Thoracic aorta (tissue), 2 donors: ENCODE data around the gene ABRACL. TPM values are rescaled to one million over a fixed set of nuclear protein-coding genes. Genes with fewer than 3 reads are reported as not detected.
"Not testable (repeated sequence)": the region's sequence is repeated elsewhere in the genome, so short reads cannot be mapped to it uniquely, and the experiment has no call there.

Experiments
- ATAC-seq: fragments of 150-250 bp; one replicate; pipeline ENCODE4 v1.8.0; 2017; ENCODE audit warnings: low read depth; ENCODE audit not compliant: insufficient number of reproducible peaks, low FRiP score
- DNase-seq: peaks from one replicate; pipeline ENCODE4 v3.0.0-alpha.2; 2020; ENCODE audit warnings: low spot score
- H3K27ac ChIP-seq, 2 donors: fragments of 200-600 bp; sonication (generic); 1 replicate in 1 of 2; 2 replicates in 1 of 2; pipeline ENCODE4 v1.5.1; 2016; ENCODE audit warnings: mild to moderate bottlenecking in 2 of 2, moderate library complexity in 2 of 2
- H3K27me3 ChIP-seq: fragments of 200-600 bp; sonication (generic); replicated peaks from 2 replicates; pipeline ENCODE4 v1.6.0; 2016; ENCODE audit warnings: mild to moderate bottlenecking; ENCODE audit not compliant: insufficient read depth
- H3K36me3 ChIP-seq: fragments of 200-600 bp; sonication (generic); one replicate; pipeline ENCODE4 v1.5.1; 2016
- H3K4me1 ChIP-seq, 2 donors: fragments of 200-600 bp; sonication (generic); 1 replicate in 1 of 2; 2 replicates in 1 of 2; pipeline versions ENCODE4 v1.5.1 to v1.6.0; 2016; ENCODE audit warnings: low read depth in 2 of 2, mild to moderate bottlenecking in 1 of 2; ENCODE audit not compliant: control insufficient read depth in 1 of 2
- H3K4me3 ChIP-seq: fragments of 200-600 bp; sonication (generic); 2 replicates; pipeline ENCODE4 v1.5.1; 2016; ENCODE audit warnings: mild to moderate bottlenecking
- H3K9me3 ChIP-seq: fragments of 200-600 bp; sonication (generic); 2 replicates; pipeline ENCODE4 v1.5.1; 2016
- total RNA-seq, 2 donors: library from RNA; depleted of rRNA; stranded (reverse); fragments of >200 nt; gene quantifications; one replicate each; pipeline versions ENCODE4 v1.1.0 to v1.2.3, GENCODE V29; 2016
- TF ChIP-seq, protein P1 (sequence below): fragments of 200-600 bp; sonication (generic); IDR thresholded peaks from one replicate; pipeline ENCODE4 v1.5.1; 2019; ENCODE audit warnings: antibody characterized with exemption

Gene ABRACL
- total RNA-seq, 2 donors from 2014 or later: 21.8 to 37.5 TPM

DNA sequence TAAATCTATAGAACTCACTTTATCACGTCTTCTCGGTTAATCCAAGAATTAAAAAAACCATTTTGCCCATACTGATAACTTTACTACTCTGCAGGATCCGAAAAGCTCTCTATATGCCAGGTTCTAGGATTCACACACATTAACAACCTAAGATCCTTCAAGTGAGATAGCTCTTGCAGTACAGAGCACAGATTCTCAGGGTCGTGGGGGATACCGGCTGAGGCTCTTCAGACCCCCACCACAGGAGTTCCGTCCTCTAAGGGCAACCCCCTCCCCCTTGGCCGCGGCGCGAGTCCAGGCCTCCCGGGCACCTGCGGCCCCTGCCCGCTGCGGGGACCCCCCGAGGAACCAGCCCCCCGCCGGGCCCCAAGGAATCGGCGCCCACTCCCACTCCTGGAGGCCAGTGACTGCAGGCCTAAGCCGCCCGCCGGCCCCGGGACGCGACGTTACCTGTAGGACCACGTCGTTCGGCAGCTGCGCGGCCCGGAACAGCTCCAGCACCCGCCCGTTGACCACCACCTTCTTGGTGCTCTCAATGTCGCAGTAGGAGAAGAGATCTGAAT lies 41.4 kb upstream of the ABRACL start:
- H3K27ac ChIP-seq: peak overlapping the region in 1 of 2 donors; percentile 85
- TF ChIP-seq, protein P1, sequence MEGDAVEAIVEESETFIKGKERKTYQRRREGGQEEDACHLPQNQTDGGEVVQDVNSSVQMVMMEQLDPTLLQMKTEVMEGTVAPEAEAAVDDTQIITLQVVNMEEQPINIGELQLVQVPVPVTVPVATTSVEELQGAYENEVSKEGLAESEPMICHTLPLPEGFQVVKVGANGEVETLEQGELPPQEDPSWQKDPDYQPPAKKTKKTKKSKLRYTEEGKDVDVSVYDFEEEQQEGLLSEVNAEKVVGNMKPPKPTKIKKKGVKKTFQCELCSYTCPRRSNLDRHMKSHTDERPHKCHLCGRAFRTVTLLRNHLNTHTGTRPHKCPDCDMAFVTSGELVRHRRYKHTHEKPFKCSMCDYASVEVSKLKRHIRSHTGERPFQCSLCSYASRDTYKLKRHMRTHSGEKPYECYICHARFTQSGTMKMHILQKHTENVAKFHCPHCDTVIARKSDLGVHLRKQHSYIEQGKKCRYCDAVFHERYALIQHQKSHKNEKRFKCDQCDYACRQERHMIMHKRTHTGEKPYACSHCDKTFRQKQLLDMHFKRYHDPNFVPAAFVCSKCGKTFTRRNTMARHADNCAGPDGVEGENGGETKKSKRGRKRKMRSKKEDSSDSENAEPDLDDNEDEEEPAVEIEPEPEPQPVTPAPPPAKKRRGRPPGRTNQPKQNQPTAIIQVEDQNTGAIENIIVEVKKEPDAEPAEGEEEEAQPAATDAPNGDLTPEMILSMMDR: no peak
- H3K27me3 ChIP-seq: no peaks in the 10 kb centered on the region
- peaks cover 17 to 31% of the 10 kb centered on the region in 2 donors for H3K4me1 ChIP-seq
- no peak for ATAC-seq
- no peaks in the 10 kb centered on the region for H3K9me3 ChIP-seq
- peak overlapping the region; percentile 89 for H3K4me3 ChIP-seq
- DNase-seq: no peak
- H3K36me3 ChIP-seq: no peaks in the 10 kb centered on the region

DNA sequence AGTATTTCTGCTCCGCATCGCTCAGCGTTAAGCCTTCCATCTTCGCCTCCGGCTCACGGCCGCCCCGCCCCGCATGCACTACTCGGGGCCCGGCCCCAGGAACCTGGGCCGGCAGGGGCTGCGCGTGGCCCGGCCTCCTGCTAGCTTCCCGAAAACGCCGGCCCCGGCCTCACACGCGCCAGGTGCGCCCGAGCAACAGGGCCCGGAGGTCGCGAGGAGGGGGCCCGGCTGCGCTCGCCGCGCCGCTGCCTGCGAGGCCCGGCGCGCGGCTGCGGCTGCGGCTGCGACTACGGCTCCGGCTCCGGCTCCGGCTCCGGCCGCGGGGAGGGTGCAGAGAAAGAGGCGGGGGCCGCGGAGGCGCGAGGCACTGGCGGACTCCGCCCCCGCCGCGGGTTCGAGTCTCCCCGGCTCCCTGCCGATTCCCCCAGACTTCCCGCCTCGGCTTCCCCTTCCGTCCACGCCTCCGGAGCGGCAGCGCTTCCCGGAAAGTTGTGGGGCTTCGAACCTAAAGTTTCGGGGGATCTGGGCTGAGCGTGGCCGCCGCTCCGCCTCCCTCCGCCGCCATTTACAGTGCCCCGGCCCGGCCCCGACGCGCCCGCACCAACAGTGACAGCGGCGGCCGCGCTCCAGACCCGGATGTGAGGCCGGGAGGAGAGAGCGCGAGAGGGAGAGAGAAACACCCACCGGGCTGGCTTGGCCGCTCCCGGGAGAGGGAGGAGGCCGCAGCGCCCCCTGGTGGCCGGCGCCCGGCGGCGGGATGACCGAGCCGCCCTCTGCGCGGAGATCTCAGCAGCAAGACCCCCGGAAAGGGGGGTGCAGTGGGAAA lies 40.7 kb upstream of the ABRACL start, which contains the start of gene REPS1:
Gene REPS1, minus strand, starts transcription at position 611 of the 826 bp plus-strand sequence. Its CDS starts 571 bp downstream, at position 40.
- ATAC-seq: peak; percentile 85
- peak within 1 kb of the TSS; percentile 89 for H3K4me3 ChIP-seq
- no peaks in the 10 kb centered on the region for H3K36me3 ChIP-seq
- TF ChIP-seq, protein P1: peak; percentile 99
- H3K27ac ChIP-seq: peak within 1 kb of the TSS; percentile 71 to 85
- no peaks in the 10 kb centered on the region for H3K9me3 ChIP-seq
- H3K4me1 ChIP-seq: peaks cover 14 to 27% of the 10 kb centered on the region in 2 donors
- H3K27me3 ChIP-seq: no peaks in the 10 kb centered on the region
- DNase-seq: peak; percentile 63

DNA sequence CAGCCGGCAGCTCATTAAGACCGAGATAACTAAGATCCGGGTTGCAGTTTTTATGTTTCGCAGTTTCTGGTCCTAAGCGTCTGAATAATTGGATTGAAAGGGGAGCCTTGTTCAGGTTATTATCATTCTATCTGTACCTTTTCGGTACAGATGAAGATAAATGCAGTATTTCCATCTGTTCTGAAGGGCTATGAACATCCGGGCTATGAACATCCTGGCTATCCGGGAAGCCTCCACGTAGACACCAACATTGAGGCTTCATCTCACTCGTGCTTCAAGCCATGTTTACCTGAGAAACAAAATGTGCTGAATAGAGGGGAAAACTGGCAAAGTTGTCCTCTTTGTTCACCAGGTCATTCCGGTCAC lies 40.1 kb upstream of the ABRACL start:
- Histone ChIP-seq H3K4me3 (peak overlapping the region; percentile 89), H3K9me3 (no peaks in the 10 kb centered on the region), H3K4me1 (peaks cover 9 to 22% of the 10 kb centered on the region in 2 donors), H3K27me3 (no peaks in the 10 kb centered on the region), H3K27ac (peak overlapping the region; percentile 71 to 85), H3K36me3 (no peaks in the 10 kb centered on the region)
- TF ChIP-seq, protein P1: peak; percentile 28
- ATAC-seq (no peak), DNase-seq (no peak)

DNA sequence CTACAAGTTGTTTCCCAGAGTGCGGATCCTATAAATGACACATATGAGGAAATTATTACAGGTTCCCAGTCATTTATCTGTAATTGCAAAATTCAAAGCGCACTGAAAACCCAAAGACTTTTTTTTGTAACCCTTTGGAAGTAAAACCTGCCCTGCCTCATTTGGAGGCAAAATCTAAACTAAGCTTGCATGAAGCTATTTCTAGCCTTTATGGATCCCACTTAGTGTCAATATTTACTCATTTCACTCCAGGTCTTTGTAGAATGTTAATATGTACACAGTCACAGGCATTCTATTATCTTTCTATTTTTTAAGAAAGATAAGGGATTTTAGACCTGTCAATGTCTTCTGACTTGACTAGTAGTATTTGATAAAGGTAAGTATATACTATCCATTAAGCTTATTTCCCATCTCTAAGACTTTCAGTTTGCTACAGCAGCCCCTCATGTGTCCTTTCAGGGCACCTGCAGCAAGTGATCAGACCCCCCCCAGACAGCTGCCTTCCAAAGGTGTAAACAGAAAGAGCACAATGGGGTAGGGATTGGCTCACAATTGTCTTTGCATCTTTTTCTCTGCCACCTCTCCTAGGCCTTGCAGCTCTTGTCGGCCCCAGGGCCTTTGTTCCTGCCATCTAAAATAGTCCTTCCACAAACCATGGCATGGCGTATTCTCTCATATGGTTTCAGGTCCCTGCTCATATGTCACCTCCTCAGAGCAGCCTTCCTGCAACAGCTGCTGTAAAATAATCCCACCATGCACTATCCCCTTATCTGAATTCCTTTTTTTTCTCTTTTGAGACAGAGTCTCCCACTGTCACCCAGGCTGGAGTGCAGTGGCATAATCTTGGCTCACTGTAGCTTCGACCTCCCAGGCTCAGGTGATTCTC lies 39.2 kb upstream of the ABRACL start:
- no peaks in the 10 kb centered on the region for H3K36me3 ChIP-seq
- ATAC-seq (no peak), DNase-seq (no peak)
- no peaks in the 10 kb centered on the region for H3K27me3 ChIP-seq
- TF ChIP-seq, protein P1: no peak
- H3K4me3 ChIP-seq: no peak overlapping the region
- no peak overlapping the region for H3K27ac ChIP-seq
- H3K9me3 ChIP-seq: no peaks in the 10 kb centered on the region
- H3K4me1 ChIP-seq: peaks cover 7 to 16% of the 10 kb centered on the region in 2 donors

DNA sequence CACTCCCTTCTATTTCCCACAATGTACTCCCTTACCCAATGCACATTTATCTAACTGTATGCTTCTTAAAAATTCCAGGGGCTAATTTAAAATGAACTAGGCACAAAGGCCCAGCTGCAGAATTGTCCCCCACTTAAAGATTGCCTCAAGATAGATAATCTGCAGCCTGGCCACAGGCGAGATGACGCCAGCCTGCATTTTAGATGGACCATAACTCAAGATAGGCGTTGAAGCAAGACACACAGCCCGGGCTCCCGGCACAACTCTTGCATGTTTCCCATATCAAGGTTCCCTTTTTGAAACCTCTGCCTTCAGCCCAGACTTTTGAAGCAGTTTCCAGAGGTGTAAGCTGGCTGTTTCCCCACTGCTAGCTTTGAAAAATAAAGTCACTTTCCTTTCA lies 37.3 kb upstream of the ABRACL start:
- Histone ChIP-seq H3K4me3 (no peak overlapping the region), H3K36me3 (no peaks in the 10 kb centered on the region), H3K27ac (no peak overlapping the region), H3K4me1 (peaks cover 0 to 4% of the 10 kb centered on the region in 2 donors), H3K9me3 (no peaks in the 10 kb centered on the region), H3K27me3 (no peaks in the 10 kb centered on the region)
- TF ChIP-seq, protein P1: no peak
- DNase-seq (no peak), ATAC-seq (no peak)

DNA sequence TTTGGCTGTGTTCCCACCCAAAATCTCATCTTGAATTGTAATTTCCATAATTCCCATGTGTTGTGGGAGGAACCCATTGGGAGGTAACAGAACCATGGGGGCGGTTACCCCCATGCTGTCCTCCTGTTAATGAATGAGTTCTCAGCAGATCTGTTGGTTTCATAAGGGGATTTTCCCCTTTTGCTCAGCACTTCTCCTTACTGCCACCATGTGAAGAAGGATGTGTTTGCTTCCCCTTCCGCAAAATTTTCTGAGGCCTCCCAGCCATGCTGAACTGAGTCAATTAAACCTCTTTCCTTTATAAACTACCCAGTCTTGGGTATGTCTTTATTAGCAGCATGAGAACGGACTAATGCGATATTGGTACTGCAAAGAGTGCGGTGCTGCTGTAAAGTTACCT lies 35.6 kb upstream of the ABRACL start:
- H3K36me3 ChIP-seq, H3K4me3 ChIP-seq, H3K27ac ChIP-seq, H3K27me3 ChIP-seq, ATAC-seq, H3K4me1 ChIP-seq, H3K9me3 ChIP-seq, DNase-seq: not testable (repeated sequence)

DNA sequence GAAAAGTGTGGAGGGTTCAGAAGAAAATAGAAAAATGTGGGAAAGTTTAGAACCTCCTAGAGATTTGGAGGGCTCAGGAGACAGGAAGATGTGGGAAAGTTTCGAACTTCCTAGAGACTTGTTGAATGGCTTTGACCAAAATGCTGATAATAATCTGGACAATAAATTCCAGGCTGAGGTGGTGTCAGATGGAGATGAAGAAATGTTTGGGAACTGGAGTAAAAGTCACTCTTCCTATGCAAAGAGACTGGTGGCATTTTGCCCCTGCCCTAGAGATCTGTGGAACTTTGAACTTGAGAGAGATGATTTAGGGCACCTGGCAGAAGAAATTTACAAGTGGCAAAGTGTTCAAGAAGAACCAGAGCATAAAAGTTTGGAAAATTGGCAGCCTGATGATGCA lies 35.1 kb upstream of the ABRACL start:
- not testable (repeated sequence) for H3K9me3 ChIP-seq, ATAC-seq, H3K27ac ChIP-seq, DNase-seq, H3K27me3 ChIP-seq, H3K4me1 ChIP-seq, H3K4me3 ChIP-seq, H3K36me3 ChIP-seq
